Naive thymus-derived CD8-positive, alpha-beta T cell (primary cell): ENCODE measurements around the gene SSBP2. TPM values are rescaled to one million over a fixed set of nuclear protein-coding genes. Genes with fewer than 3 reads are reported as not detected.
"Not testable (repeated sequence)": the region's sequence is repeated elsewhere in the genome, so short reads cannot be mapped to it uniquely, and the experiment has no call there.

Experiments
- ATAC-seq, 2 donors: fragments of 150-1000 bp; cut with Tn5 transposase in 1 of 2; sonication (Bioruptor Pico), chemical (Tn5 transposase) in 1 of 2; 1 replicate in 1 of 2; 2 replicates in 1 of 2; pipeline ENCODE4 v1.10.0; 2021; ENCODE audit warnings: mild to moderate bottlenecking in 2 of 2, moderate library complexity in 2 of 2
- POLR2A ChIA-PET: fragments of 350-600 bp; sonication (Branson Sonifier 250); formaldehyde crosslinking; loops from one replicate; lab custom pipeline; 2021; ENCODE audit warnings: antibody characterized with exemption; lab: Charles Lee
- DNase-seq, 10 donors: peaks; one replicate each; pipeline versions ENCODE4 v3.0.0 to v3.0.0-alpha.2; 2020 to 2022
- H3K27ac Mint-ChIP-seq, 10 donors: one replicate each; pipeline ENCODE4 v1.8.0; 2020 to 2022; ENCODE audit warnings: mild to moderate bottlenecking in 10 of 10, mixed read lengths in 10 of 10, moderate library complexity in 4 of 10, inconsistent platforms in 1 of 10
- H3K27me3 Mint-ChIP-seq, 5 donors: one replicate each; pipeline ENCODE4 v1.8.0; 2021 to 2022; ENCODE audit warnings: mixed read lengths in 5 of 5
- H3K36me3 Mint-ChIP-seq, 3 donors: one replicate each; pipeline ENCODE4 v1.8.0; 2020 to 2022; ENCODE audit warnings: mixed read lengths in 3 of 3, mild to moderate bottlenecking in 2 of 3, inconsistent platforms in 1 of 3
- H3K4me1 Mint-ChIP-seq, 4 donors: one replicate each; pipeline ENCODE4 v1.8.0; 2021 to 2022; ENCODE audit warnings: mixed read lengths in 4 of 4
- H3K4me3 Mint-ChIP-seq, 10 donors: one replicate each; pipeline ENCODE4 v1.8.0; 2020 to 2022; ENCODE audit warnings: mild to moderate bottlenecking in 10 of 10, mixed read lengths in 10 of 10, moderate library complexity in 6 of 10, inconsistent platforms in 1 of 10
- H3K9me3 Mint-ChIP-seq, 9 donors: one replicate each; pipeline ENCODE4 v1.8.0; 2020 to 2022; ENCODE audit warnings: mixed read lengths in 9 of 9, mild to moderate bottlenecking in 3 of 9, inconsistent platforms in 1 of 9, moderate library complexity in 1 of 9
- polyA plus RNA-seq, 3 donors: library from polyadenylated mRNA; unstranded; fragments of 300-500 nt; fragmentation: Illumina TruSeq; gene quantifications; one replicate each; pipeline ENCODE4 v1.2.3, GENCODE V29; 2021
- total RNA-seq, 8 experiments: library from RNA in 2 of 8; stranded (reverse) in 2 of 8; gene quantifications; one replicate each; pipeline ENCODE4 v1.2.3 and lab custom pipeline; 2021 to 2026

The SSBP2 gene
- total and polyA plus RNA-seq, 5 experiments from 2014 or later, result 36.4 to 43.8 (median 40.2) TPM

GRCh38 chr5:81609810-81610375 is 141.0 kb downstream of the SSBP2 start:
- Mint-ChIP-seq H3K36me3 (peaks cover 21 to 44% (median 38%) of the 10 kb centered on the region in 3 donors), H3K27me3 (no peaks in the 10 kb centered on the region), H3K27ac (peak overlapping the region in 2 of 10 donors; percentile 5 to 21), H3K4me3 (no peak overlapping the region), H3K4me1 (peaks cover 0 to 5% (median 3%) of the 10 kb centered on the region in 4 donors), H3K9me3 (peaks cover 0 to 11% (median 3%) of the 10 kb centered on the region in 9 donors)
- POLR2A ChIA-PET, result no interaction called here
- DNase-seq, result no peak
- ATAC-seq, result no peak

GRCh38 chr5:81608976-81609375 is 141.9 kb downstream of the SSBP2 start:
- peaks cover 15 to 36% (median 31%) of the 10 kb centered on the region in 3 donors for H3K36me3 Mint-ChIP-seq
- DNase-seq (no peak), ATAC-seq (no peak)
- no peak overlapping the region for H3K4me3 Mint-ChIP-seq
- peak overlapping the region in 1 of 10 donors; percentile 63 for H3K27ac Mint-ChIP-seq
- POLR2A ChIA-PET, result no interaction called here
- H3K9me3 Mint-ChIP-seq, result peaks cover 0 to 11% (median 2%) of the 10 kb centered on the region in 9 donors
- no peaks in the 10 kb centered on the region for H3K27me3 Mint-ChIP-seq
- H3K4me1 Mint-ChIP-seq, result peaks cover 4 to 11% (median 6%) of the 10 kb centered on the region in 4 donors

GRCh38 chr5:81607693-81608092 is 143.2 kb downstream of the SSBP2 start:
- Mint-ChIP-seq H3K27ac (peak overlapping the region in 1 of 10 donors; percentile 63), H3K4me1 (peaks cover 6 to 11% (median 6%) of the 10 kb centered on the region in 4 donors), H3K9me3 (peaks cover 0 to 11% (median 2%) of the 10 kb centered on the region in 9 donors), H3K27me3 (no peaks in the 10 kb centered on the region), H3K4me3 (no peak overlapping the region), H3K36me3 (peaks cover 9 to 34% (median 29%) of the 10 kb centered on the region in 3 donors)
- ATAC-seq, result no peak
- POLR2A ChIA-PET, result no interaction called here
- DNase-seq, result no peak

DNA sequence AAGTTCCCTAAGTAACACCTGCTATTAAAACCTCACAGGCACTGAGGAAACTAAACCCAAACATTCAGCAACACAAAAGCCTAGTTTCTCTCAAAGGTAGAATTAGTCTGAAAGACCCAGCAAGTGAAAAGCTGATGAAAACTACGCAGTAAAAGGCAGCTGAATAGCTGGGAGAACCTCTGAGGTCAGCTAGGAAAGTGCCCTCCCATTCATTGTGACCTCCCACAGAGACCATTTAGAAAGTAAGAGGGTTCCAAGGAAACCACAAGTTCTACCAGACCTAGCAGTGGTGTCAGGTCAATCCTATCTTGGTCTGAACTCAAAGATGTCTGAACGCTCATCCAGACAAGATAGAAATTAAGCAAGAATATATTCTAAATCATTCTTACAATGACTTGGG is 144.7 kb downstream of the SSBP2 start:
- Mint-ChIP-seq H3K27me3 (no peaks in the 10 kb centered on the region), H3K36me3 (peaks cover 9 to 43% (median 33%) of the 10 kb centered on the region in 3 donors), H3K4me1 (peaks cover 6 to 11% (median 7%) of the 10 kb centered on the region in 4 donors)

DNA sequence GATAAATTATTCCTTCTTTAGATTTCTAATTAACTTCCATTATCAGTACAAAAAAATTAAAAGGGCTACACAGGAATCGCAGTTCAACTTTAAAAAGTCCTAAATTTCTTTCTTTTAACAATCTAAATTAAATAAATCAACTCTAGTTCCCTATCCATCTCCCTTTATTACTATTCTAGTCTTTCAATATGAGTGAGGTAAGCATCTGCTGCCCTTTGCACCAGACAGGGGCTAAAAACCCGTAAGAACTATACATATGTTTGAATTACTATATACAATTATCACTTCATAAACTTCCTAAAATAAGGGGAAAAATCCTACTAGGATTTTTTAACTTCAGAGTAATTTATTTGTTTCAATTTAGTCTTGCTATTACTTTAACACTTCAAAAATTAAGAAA is 145.6 kb downstream of the SSBP2 start:
- Mint-ChIP-seq H3K27me3 (no peaks in the 10 kb centered on the region), H3K4me1 (peaks cover 6 to 11% (median 8%) of the 10 kb centered on the region in 4 donors), H3K27ac (no peak overlapping the region), H3K9me3 (peaks cover 0 to 8% (median under 1%) of the 10 kb centered on the region in 9 donors), H3K36me3 (peaks cover 6 to 38% (median 30%) of the 10 kb centered on the region in 3 donors), H3K4me3 (no peak overlapping the region)
- DNase-seq (no peak), ATAC-seq (no peak)
- POLR2A ChIA-PET, result no interaction called here

More for the DNA sequence above, 144.7 kb downstream of the SSBP2 start:
- Mint-ChIP-seq H3K9me3 (peaks cover 0 to 11% (median 2%) of the 10 kb centered on the region in 9 donors), H3K4me3 (no peak overlapping the region), H3K27ac (no peak overlapping the region)
- ATAC-seq, result no peak
- POLR2A ChIA-PET, result no interaction called here
- DNase-seq, result no peak

DNA sequence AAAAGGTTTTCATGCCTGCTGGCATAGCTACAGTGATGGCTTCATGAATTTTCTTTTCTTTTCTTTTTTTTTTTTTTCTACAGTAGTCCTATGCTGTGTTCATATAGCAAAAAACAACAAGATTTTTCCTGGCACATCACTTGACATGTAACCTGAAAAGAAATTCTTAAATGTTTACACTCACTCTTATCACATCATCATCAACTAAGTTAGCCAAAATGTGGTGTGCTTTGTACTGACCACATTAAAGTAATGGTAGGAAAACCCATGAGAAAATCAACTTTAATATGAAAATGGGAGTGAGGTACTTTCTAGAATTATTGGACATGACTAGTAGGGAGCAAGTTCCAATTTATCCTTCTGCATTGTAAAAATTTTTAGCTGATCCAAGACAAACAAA is 146.7 kb downstream of the SSBP2 start:
- peaks cover 0 to under 1% (median 0%) of the 10 kb centered on the region in 9 donors for H3K9me3 Mint-ChIP-seq
- H3K27ac Mint-ChIP-seq, result no peak overlapping the region
- no peaks in the 10 kb centered on the region for H3K27me3 Mint-ChIP-seq
- DNase-seq, result no peak
- peaks cover 6 to 37% (median 25%) of the 10 kb centered on the region in 3 donors for H3K36me3 Mint-ChIP-seq
- ATAC-seq, result no peak
- no peak overlapping the region for H3K4me3 Mint-ChIP-seq
- peaks cover 6 to 11% (median 8%) of the 10 kb centered on the region in 4 donors for H3K4me1 Mint-ChIP-seq
- POLR2A ChIA-PET, result no interaction called here

DNA sequence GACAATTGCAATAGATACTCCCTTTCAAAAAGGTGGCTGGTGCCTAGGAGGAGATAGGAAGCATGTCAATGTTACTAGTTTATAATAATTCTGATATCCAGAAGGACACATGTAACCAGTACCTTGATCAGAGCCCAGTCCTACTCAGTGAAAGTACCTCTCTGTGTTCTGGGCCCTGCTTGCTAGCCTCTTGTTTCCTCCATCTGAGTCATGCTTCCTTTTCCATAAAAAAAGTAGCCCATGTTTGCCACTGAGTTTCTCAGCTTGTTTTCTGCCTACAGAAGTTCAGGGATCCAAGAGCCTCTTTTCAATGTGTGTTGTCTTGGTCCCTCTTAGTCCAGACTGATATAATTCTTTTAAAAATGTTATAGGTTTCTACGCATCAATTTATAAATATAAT is 149.0 kb downstream of the SSBP2 start:
- ATAC-seq (no peak), DNase-seq (no peak)
- POLR2A ChIA-PET, result no interaction called here
- H3K4me3 Mint-ChIP-seq, result no peak overlapping the region
- peaks cover 0 to 16% (median 9%) of the 10 kb centered on the region in 9 donors for H3K9me3 Mint-ChIP-seq
- H3K27ac Mint-ChIP-seq, result peak overlapping the region in 1 of 10 donors; percentile 19
- H3K4me1 Mint-ChIP-seq, result peaks cover 2 to 10% (median 7%) of the 10 kb centered on the region in 4 donors
- peaks cover 17 to 45% (median 38%) of the 10 kb centered on the region in 3 donors for H3K36me3 Mint-ChIP-seq
- H3K27me3 Mint-ChIP-seq, result no peaks in the 10 kb centered on the region

GRCh38 chr5:81592085-81592484 is 158.8 kb downstream of the SSBP2 start:
- ATAC-seq, DNase-seq, POLR2A ChIA-PET, H3K4me3 Mint-ChIP-seq, H3K27ac Mint-ChIP-seq, H3K27me3 Mint-ChIP-seq: not testable (repeated sequence)
- peaks cover 0 to 34% (median 10%) of the 10 kb centered on the region in 9 donors for H3K9me3 Mint-ChIP-seq
- H3K4me1 Mint-ChIP-seq, result peaks cover 18 to 31% (median 21%) of the 10 kb centered on the region in 4 donors
- H3K36me3 Mint-ChIP-seq, result peaks cover 15 to 36% (median 22%) of the 10 kb centered on the region in 3 donors

DNA sequence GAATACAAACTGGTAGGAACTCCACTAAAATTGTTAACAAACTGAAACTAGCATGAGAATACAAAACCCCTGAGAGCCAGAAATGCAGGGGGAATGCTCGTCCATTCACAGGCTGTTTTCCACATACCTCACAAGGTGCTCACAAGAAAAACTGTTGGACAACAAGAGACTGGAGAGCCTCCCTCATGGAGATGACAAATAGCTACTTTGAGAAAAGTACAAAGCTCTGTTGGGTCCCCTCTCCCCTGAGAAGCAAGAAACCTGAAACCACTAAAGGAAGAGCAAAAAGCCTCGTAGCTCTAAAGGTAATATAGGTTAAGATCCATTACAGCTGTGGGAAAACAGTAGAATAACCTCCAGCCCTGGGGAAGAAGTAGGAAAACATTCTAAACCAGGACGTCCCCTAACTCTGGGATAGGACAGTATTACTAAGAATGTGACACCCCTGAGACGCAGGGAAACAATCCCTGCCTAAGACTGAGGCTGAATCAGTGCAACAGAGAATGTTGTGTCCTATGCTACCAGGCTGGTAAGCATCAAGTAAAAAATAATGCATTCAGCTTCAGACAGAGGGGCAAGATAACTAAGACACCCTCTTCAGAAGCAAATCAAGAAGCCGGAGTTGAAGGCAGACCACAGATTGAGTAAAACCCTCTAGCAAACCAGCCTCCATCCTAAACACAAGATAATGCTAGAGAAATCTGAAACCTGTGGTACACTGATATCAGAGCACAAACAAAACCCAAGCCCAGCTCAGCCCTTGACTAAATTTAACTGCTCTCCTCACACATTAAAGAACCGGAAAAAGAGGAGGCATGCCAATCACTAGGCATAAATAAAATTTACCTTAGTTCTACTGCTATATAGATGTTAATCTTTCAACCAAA is 160.2 kb downstream of the SSBP2 start:
- Mint-ChIP-seq H3K27me3 (no peaks in the 10 kb centered on the region), H3K9me3 (peaks cover 0 to 34% (median 10%) of the 10 kb centered on the region in 9 donors), H3K36me3 (peaks cover 15 to 30% (median 15%) of the 10 kb centered on the region in 3 donors), H3K27ac (peak overlapping the region in 6 of 10 donors; percentile 15 to 77 (median 40)), H3K4me3 (peak overlapping the region in 5 of 10 donors; percentile 3 to 40 (median 20)), H3K4me1 (peaks cover 16 to 35% (median 22%) of the 10 kb centered on the region in 4 donors)
- DNase-seq (no peak), ATAC-seq (no peak)
- POLR2A ChIA-PET, result interaction anchor here (0.9 kb wide), 1 partner anchor 261 kb away, joined by 3 read pairs; no protein-coding TSS in a partner anchor

- Mint-ChIP-seq H3K4me3 (no peak overlapping the region), H3K36me3 (peaks cover 5 to 18% (median 15%) of the 10 kb centered on the region in 3 donors), H3K4me1 (peaks cover 6 to 22% (median 8%) of the 10 kb centered on the region in 4 donors), H3K9me3 (peaks cover 0 to 10% (median 0%) of the 10 kb centered on the region in 9 donors), H3K27ac (peak overlapping the region in 3 of 10 donors; percentile 27 to 54 (median 49)), H3K27me3 (no peaks in the 10 kb centered on the region)
- ATAC-seq (no peak), DNase-seq (no peak)
- POLR2A ChIA-PET, result interaction anchor here (0.7 kb wide), 1 partner anchor 273 kb away, joined by 5 read pairs; no protein-coding TSS in a partner anchor
Measured at GRCh38 chr5:81579262-81579924, 171.5 kb downstream of the SSBP2 start.

GRCh38 chr5:81577091-81577490 is 173.8 kb downstream of the SSBP2 start:
- H3K4me3 Mint-ChIP-seq, result no peak overlapping the region
- no peak for DNase-seq
- no peak for ATAC-seq
- H3K27ac Mint-ChIP-seq, result no peak overlapping the region
- H3K27me3 Mint-ChIP-seq, result no peaks in the 10 kb centered on the region
- peaks cover 0 to 15% (median 0%) of the 10 kb centered on the region in 9 donors for H3K9me3 Mint-ChIP-seq
- H3K36me3 Mint-ChIP-seq, result peaks cover 11 to 34% (median 23%) of the 10 kb centered on the region in 3 donors
- H3K4me1 Mint-ChIP-seq, result peaks cover 10 to 32% (median 15%) of the 10 kb centered on the region in 4 donors
- POLR2A ChIA-PET, result no interaction called here

GRCh38 chr5:81575924-81576323 is 175.0 kb downstream of the SSBP2 start:
- ATAC-seq, result no peak
- H3K27ac Mint-ChIP-seq, result peak overlapping the region in 1 of 10 donors; percentile 0

More at GRCh38 chr5:81575924-81576323, 175.0 kb downstream of the SSBP2 start:
- Mint-ChIP-seq H3K9me3 (peaks cover 0 to 15% (median 0%) of the 10 kb centered on the region in 9 donors), H3K27me3 (no peaks in the 10 kb centered on the region), H3K4me1 (peaks cover 6 to 30% (median 15%) of the 10 kb centered on the region in 4 donors), H3K36me3 (peaks cover 11 to 29% (median 29%) of the 10 kb centered on the region in 3 donors), H3K4me3 (no peak overlapping the region)
- POLR2A ChIA-PET, result no interaction called here
- no peak for DNase-seq
